Chondrocyte (in vitro differentiated cells): ENCODE results near the gene SREBF2. TPM values are rescaled to one million over a fixed set of nuclear protein-coding genes. Genes with fewer than 3 reads are reported as not detected.

Experiments
- DNase-seq: peaks from one replicate; pipeline ENCODE4 v3.0.0; 2021; ENCODE audit warnings: mixed read lengths, low spot score
- H3K27ac Mint-ChIP-seq: one replicate; pipeline ENCODE4 v1.8.0; 2021; ENCODE audit warnings: mild to moderate bottlenecking, moderate library complexity, mixed read lengths; ENCODE audit not compliant: unreplicated experiment
- H3K27me3 Mint-ChIP-seq: 2 replicates; pipeline ENCODE4 v1.8.0; 2021; ENCODE audit warnings: low read depth, mixed read lengths
- H3K36me3 Mint-ChIP-seq: 2 replicates; pipeline ENCODE4 v1.8.0; 2021; ENCODE audit warnings: low read depth, mixed read lengths
- H3K4me1 Mint-ChIP-seq: 2 replicates; pipeline ENCODE4 v1.8.0; 2021; ENCODE audit warnings: low read depth, mild to moderate bottlenecking, mixed read lengths
- H3K4me3 Mint-ChIP-seq: one replicate; pipeline ENCODE4 v1.8.0; 2021; ENCODE audit warnings: mild to moderate bottlenecking, moderate library complexity, mixed read lengths; ENCODE audit not compliant: unreplicated experiment
- H3K9me3 Mint-ChIP-seq: 2 replicates; pipeline ENCODE4 v1.8.0; 2021; ENCODE audit warnings: low read depth, mixed read lengths
- total RNA-seq: library from RNA; stranded (reverse); gene quantifications from 3 replicates; pipeline ENCODE4 v1.2.1, GENCODE V29; 2021
- TF ChIP-seq, protein P1 (sequence below): fragments of 200-600 bp; sonication (generic); IDR thresholded peaks from 2 replicates; pipeline ENCODE4 v1.5.0; 2021; ENCODE audit warnings: antibody characterized with exemption, mild to moderate bottlenecking, moderate library complexity

Gene SREBF2
- total RNA-seq, 1 donor from 2014 or later: 106 TPM

DNA sequence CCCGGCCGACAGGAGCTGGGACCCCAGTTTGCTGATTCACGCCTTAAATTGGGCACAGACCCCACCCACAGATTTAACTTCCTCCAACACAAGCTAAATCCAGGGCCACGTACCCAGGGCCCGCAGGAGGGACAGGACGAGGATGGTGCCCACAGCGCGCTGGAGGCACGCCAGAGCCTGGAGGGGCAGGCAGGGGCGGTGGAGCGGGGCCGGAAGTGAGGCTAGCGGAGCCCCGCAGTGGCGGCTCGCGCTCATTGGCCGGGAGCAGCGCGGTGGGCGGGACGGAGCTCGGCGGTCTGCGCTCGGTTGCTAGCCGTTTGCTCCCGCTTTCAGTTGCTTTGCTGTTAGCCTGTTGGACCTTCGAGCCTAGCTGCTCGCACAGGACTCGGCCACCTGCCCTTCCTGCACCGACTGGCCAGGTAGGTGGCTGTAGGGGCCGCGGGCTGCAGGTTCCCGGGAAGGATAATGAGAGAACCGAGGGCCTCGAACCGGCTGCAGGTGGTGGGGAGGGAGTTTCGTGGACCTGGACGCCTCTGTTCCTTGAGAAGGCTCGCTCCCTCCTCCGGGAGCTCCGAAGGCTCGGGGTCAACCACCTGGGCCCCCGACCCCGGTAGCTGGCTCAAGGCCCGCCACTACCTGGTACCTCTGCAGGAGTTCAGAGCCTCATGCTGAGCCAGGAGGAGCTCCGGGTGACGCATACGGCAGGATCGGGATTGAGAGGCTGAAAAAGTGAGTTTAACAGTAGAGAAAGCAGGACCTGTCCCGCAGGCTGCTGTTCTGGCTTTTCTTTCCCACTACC lies 32.4 kb upstream of the SREBF2 start, which contains the start of gene CCDC134:
Gene CCDC134 (plus strand): TSS at position 332 of the 799 bp plus-strand sequence. CDS start 8,212 bp downstream, outside the sequence.
- Mint-ChIP-seq H3K27ac (peak within 1 kb of the TSS; percentile 86), H3K4me1 (peaks cover 22% of the 10 kb centered on the region), H3K9me3 (no peaks in the 10 kb centered on the region), H3K27me3 (no peaks in the 10 kb centered on the region), H3K36me3 (no peaks in the 10 kb centered on the region), H3K4me3 (peak within 1 kb of the TSS; percentile 94)
- TF ChIP-seq, protein P1, sequence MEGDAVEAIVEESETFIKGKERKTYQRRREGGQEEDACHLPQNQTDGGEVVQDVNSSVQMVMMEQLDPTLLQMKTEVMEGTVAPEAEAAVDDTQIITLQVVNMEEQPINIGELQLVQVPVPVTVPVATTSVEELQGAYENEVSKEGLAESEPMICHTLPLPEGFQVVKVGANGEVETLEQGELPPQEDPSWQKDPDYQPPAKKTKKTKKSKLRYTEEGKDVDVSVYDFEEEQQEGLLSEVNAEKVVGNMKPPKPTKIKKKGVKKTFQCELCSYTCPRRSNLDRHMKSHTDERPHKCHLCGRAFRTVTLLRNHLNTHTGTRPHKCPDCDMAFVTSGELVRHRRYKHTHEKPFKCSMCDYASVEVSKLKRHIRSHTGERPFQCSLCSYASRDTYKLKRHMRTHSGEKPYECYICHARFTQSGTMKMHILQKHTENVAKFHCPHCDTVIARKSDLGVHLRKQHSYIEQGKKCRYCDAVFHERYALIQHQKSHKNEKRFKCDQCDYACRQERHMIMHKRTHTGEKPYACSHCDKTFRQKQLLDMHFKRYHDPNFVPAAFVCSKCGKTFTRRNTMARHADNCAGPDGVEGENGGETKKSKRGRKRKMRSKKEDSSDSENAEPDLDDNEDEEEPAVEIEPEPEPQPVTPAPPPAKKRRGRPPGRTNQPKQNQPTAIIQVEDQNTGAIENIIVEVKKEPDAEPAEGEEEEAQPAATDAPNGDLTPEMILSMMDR: peak; percentile 4
- DNase-seq: no peak

GRCh38 chr22:41801147-41801819 lies 31.6 kb upstream of the SREBF2 start:
- Mint-ChIP-seq H3K27me3 (no peaks in the 10 kb centered on the region), H3K27ac (peak overlapping the region; percentile 74), H3K9me3 (no peaks in the 10 kb centered on the region), H3K4me1 (peaks cover 22% of the 10 kb centered on the region), H3K36me3 (no peaks in the 10 kb centered on the region), H3K4me3 (peak overlapping the region; percentile 94)
- TF ChIP-seq, protein P1: no peak
- no peak for DNase-seq

DNA sequence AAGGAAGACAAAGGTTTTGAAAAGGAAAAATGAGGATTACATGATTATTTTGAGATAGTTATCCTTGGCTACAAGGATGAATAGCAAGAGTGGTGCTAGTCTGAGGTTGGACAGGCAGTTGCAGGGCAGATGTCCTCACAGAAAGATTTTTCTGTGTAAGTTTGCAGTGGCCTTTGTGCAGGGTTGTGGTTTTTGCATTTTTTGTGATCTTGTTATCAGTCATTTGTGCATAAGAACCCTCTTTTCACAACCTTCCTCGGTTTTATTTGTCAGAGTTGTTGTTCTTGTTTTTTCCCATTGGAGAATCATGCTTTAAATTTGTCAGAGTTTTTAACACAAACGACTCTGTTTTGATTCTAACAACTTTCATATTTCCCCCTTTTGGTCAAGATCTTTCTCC lies 31.0 kb upstream of the SREBF2 start:
- H3K9me3 Mint-ChIP-seq: no peaks in the 10 kb centered on the region
- peak overlapping the region; percentile 94 for H3K4me3 Mint-ChIP-seq
- H3K27me3 Mint-ChIP-seq: no peaks in the 10 kb centered on the region
- DNase-seq: no peak
- H3K27ac Mint-ChIP-seq: no peak overlapping the region
- TF ChIP-seq, protein P1: no peak
- H3K4me1 Mint-ChIP-seq: peaks cover 22% of the 10 kb centered on the region
- no peaks in the 10 kb centered on the region for H3K36me3 Mint-ChIP-seq

DNA sequence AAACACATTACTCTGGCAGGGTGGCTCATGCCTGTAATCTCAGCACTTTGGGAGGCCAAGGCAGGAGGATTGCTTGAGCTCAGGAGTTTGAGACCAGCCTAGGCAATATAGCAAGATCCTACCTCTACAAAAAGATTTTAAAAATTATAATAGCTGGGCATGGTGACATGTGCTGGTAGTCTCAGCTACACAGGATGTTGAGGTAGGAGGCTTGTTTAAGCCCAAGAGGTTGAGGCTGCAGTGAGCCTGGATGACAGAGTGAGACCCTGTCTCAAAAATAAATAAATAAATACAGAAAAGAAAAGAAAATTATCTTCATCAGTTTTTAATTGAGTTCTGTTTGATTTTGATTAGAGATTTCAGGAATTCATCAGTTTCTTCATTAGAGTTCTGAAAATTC lies 27.3 kb upstream of the SREBF2 start:
- peaks cover 13% of the 10 kb centered on the region for H3K4me1 Mint-ChIP-seq
- H3K4me3 Mint-ChIP-seq: no peak overlapping the region
- no peaks in the 10 kb centered on the region for H3K27me3 Mint-ChIP-seq
- TF ChIP-seq, protein P1: no peak
- no peaks in the 10 kb centered on the region for H3K9me3 Mint-ChIP-seq
- no peak overlapping the region for H3K27ac Mint-ChIP-seq
- peaks cover 2% of the 10 kb centered on the region for H3K36me3 Mint-ChIP-seq
- DNase-seq: no peak

- peaks cover 2% of the 10 kb centered on the region for H3K36me3 Mint-ChIP-seq
- H3K27ac Mint-ChIP-seq: no peak overlapping the region
- H3K27me3 Mint-ChIP-seq: no peaks in the 10 kb centered on the region
- no peak overlapping the region for H3K4me3 Mint-ChIP-seq
- TF ChIP-seq, protein P1: no peak
- no peaks in the 10 kb centered on the region for H3K4me1 Mint-ChIP-seq
- no peaks in the 10 kb centered on the region for H3K9me3 Mint-ChIP-seq
- no peak for DNase-seq
Measured at GRCh38 chr22:41808400-41808799, 24.5 kb upstream of the SREBF2 start.
